Measurements from ENCODE around the gene TMEM143. TPM values are rescaled to one million over a fixed set of nuclear protein-coding genes. Genes with fewer than 3 reads are reported as not detected.
A peak's percentile ranks its signal among the peaks of the same experiment; 100 is the strongest.

TMEM143 gene
- total and polyA plus RNA-seq, 2 donors (not counting 3 experiments of a cell fraction or from before 2014, with no cell fraction given) = 5.4 to 7.3 TPM

- ChIA-PET CTCF (interaction anchor here (0.7 to 1.2 kb wide), 4 partner anchors 15 to 158 kb away, joined by 3 read pairs; partner anchors contain the start of gene TMEM143), POLR2A (no interaction called here)
- Histone ChIP-seq H3K9me1 (replicated peaks; ENCODE audit: control insufficient read depth, extremely low read depth, insufficient read depth, low read length) (no peaks in the 10 kb centered on the region), H3K4me1 (ENCODE audit: control insufficient read depth, extremely low read depth, insufficient read depth, low read length) (no peaks in the 10 kb centered on the region), H3K9ac (replicated peaks; ENCODE audit: extremely low read depth, insufficient read depth, low read length) (no peak overlapping the region), H3K79me2 (ENCODE audit: control insufficient read depth, insufficient read depth, low read length) (no peaks in the 10 kb centered on the region), H3K4me3 (replicated peaks in 1 of 3; ENCODE audit: insufficient read depth in 1 of 3, low read depth in 1 of 3, low read length in 3 of 3) (no peak overlapping the region), H3K4me2 (ENCODE audit: insufficient read depth, low read length) (no peak overlapping the region), H4K20me1 (replicated peaks; ENCODE audit: control insufficient read depth, extremely low read depth, insufficient read depth, low read length) (no peaks in the 10 kb centered on the region), H3K36me3 (ENCODE audit: control insufficient read depth in 2 of 2, extremely low read depth in 1 of 2, insufficient read depth in 2 of 2, low read length in 2 of 2) (no peaks in the 10 kb centered on the region), H2AFZ (ENCODE audit: low read depth, low read length) (no peak overlapping the region), H3K27ac (ENCODE audit: insufficient read depth, low read depth, low read length) (no peak overlapping the region), H3K27me3 (ENCODE audit: control insufficient read depth in 2 of 2, insufficient read depth in 2 of 2, low read length in 2 of 2) (no peaks in the 10 kb centered on the region), H3K9me3 (replicated peaks; ENCODE audit: control insufficient read depth, insufficient read depth, low read length) (no peaks in the 10 kb centered on the region)
- dilution Hi-C loops (cut with MboI; ENCODE audit: extremely low pct_ligation_motif_present, low sequenced_read_pairs) = no loop called here
- FAIRE-seq (no peak), DNase-seq (ENCODE audit: low read depth, low spot score) (peak; percentile 39)
- TF ChIP-seq FOS (IDR thresholded peaks at IDR 0.05; ENCODE audit: borderline replicate concordance, insufficient read depth, low read length) (no peak), CTCF (IDR thresholded peaks at IDR 0.05; ENCODE audit: extremely low read depth in 1 of 2, insufficient read depth in 1 of 2, low read depth in 1 of 2, low read length in 2 of 2) (no peak), MYC (IDR thresholded peaks at IDR 0.05; ENCODE audit: low read depth, low read length) (no peak), EZH2 (IDR thresholded peaks at IDR 0.05; ENCODE audit: borderline replicate concordance, low read depth, low read length, severe bottlenecking) (no peak), JUN (IDR thresholded peaks at IDR 0.05; ENCODE audit: borderline replicate concordance, insufficient read depth, insufficient read length, low read depth) (no peak), GATA2 (IDR thresholded peaks at IDR 0.05; ENCODE audit: insufficient read depth, insufficient read length, low read depth, low read length) (no peak), POLR2AphosphoS5 (IDR thresholded peaks at IDR 0.05; ENCODE audit: insufficient read depth, low read depth, low read length) (no peak), POLR2A (IDR thresholded peaks at IDR 0.05; ENCODE audit: low read depth, low read length) (no peak), MAX (IDR thresholded peaks at IDR 0.05; ENCODE audit: insufficient read depth, insufficient read length) (no peak)
- BruUV-seq (replicated peaks) = no TSS peak
- intact Hi-C loops (cut with micrococcal nuclease) = no loop called here
Measured at GRCh38 chr19:48348045-48348444, 15.7 kb downstream of the TMEM143 start.
